GM18868 (cell line): ENCODE results near the gene NPDC1.

Experiments used
- ATAC-seq: cut with Tn5 transposase; IDR thresholded peaks from one replicate; pipeline ENCODE4 v1.9.1; 2021; ENCODE audit warnings: mild to moderate bottlenecking, moderate library complexity; ENCODE audit not compliant: unreplicated experiment

Gene NPDC1

GRCh38 chr9:137028263-137029057 lies 17.5 kb downstream of the NPDC1 start:
- ATAC-seq, result no peak

DNA sequence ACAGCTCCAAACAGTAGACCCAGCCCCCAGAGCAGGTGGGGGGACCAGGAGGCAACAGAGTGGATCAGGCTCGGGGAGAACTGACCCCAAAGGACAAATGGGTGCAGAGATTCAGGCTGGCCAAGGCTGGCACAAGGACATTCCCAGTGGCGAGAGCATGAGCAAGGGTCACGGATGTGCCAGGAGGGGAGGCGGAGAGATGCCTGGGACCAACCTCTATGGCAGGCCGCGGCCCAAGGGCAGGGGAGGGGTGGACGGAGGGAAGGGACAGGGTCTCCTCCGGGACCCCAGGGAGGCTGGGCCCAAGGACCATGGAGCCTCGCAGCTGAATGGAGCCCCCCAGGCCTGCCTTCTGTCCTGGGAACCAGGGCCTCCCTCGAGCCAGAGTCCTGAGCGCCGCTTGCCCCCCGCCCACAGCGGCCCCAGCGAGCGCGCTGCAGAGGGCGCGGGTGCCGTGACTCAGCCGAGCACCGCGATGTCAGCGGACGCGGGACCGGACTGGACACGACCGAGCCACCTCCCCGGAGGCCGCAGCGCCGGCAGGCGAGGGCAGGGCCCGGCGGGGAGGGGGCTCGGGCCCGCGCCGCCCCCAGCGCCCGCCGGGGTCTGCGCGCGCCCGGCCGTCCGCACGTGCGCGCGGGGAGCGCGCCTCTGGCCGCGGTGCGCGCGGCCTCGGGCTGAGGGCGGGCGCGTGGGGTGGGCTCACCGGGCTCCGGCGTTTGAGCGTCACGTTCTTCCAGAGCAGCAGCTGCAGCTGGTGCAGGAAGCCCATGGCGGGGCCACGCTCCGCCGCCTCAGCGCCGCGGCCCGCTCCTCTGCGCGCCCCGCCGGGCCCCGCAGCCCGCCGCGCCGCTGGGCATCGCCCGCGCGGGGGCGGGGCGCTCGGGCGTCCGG lies 18.4 kb downstream of the NPDC1 start, which contains the start of gene ABCA2:
ABCA2 (minus strand) TSS at position 869 of the 894 bp plus-strand sequence; CDS start at position 772, 97 bp downstream.
- no peak for ATAC-seq

- no peak for ATAC-seq
Observed at GRCh38 chr9:137026828-137027227, 19.1 kb downstream of the NPDC1 start.

DNA sequence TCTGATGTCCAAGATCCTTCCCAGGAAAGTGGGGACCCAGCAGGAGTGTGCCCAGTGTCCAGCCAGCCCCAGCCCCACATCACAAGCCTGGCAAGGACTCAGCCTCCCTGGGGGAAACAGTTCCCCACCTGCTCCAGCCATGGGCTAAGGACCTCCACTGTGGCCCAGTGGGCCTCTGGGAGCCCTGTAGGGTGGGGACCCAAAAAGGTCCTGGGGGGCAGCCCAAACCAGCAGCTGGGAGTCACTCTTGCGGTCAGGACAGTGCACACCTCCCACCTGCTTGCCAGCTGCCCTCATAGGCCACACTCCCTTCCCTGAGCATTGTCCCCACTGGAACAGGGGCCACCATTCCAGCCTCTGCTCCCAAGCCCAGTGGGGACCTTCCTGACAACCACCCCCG lies 19.6 kb downstream of the NPDC1 start:
- ATAC-seq, result no peak

- ATAC-seq, result no peak
Observed at GRCh38 chr9:137025517-137025966, 20.4 kb downstream of the NPDC1 start.

GRCh38 chr9:137023583-137023991 lies 22.4 kb downstream of the NPDC1 start:
- ATAC-seq, result no peak

GRCh38 chr9:137023157-137023556 lies 22.8 kb downstream of the NPDC1 start:
- no peak for ATAC-seq

GRCh38 chr9:137022662-137023008 lies 23.3 kb downstream of the NPDC1 start:
- no peak for ATAC-seq

GRCh38 chr9:137021979-137022661 lies 23.9 kb downstream of the NPDC1 start:
- no peak for ATAC-seq

DNA sequence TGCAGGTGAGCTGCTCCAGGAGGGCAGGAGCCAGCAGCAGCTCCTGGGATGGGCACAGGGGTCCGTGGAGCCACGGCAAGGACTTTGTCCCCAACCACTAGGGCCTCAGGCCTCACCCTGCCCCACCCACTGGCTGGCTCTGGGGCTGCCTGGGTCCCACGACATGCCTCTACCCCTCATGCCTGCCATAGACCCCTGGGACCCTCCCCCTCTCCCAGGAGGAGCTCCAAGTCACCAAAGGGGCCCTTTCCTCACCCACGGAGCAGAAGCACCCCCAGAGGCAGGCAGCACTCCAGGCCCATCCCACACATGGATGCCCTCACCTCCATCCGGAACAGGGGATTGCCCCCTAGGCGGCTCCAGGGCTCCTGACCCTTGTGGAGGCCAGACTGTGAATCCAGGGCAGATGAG lies 24.4 kb downstream of the NPDC1 start:
- no peak for ATAC-seq

DNA sequence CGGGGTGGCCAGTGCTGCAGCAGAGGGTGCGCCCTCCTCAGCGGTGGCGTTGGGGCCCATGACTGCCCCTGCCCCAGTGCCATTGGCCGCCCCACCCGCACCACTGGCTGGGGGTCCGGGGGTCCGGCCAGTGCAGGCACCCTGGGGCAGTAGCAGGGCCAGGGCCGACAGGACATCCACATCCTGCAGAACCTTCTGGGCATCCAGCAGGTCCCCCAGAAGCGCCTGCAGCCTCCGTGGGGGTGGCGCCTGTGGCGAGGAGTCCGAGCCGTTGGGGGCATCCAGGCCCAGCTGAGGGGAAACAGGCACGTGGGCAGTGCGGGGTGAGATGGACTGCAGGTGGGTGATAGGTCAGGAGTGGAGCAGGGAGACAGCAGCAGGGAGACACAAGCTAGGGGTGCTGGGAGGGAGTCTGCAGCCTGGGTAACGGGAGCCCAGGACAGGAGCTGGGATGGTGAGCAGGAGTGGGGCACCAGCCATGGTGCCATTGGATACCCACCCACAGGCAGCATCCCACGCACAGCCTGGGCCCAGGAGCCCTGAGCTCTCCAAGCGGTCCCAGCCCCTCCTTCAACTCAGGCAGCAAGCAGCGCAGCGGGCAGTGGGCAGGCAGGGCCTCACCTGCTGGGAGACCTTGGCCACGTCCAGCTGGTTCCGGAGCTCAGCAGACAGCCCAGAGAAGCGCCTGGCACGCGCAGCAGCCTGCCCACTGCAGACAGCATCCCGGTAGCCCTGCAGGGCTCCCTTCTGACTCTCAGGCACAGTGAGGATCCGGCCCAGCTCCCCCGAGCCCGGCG lies 25.0 kb downstream of the NPDC1 start:
- ATAC-seq, result no peak

GRCh38 chr9:137019891-137020683 lies 25.9 kb downstream of the NPDC1 start:
- no peak for ATAC-seq

DNA sequence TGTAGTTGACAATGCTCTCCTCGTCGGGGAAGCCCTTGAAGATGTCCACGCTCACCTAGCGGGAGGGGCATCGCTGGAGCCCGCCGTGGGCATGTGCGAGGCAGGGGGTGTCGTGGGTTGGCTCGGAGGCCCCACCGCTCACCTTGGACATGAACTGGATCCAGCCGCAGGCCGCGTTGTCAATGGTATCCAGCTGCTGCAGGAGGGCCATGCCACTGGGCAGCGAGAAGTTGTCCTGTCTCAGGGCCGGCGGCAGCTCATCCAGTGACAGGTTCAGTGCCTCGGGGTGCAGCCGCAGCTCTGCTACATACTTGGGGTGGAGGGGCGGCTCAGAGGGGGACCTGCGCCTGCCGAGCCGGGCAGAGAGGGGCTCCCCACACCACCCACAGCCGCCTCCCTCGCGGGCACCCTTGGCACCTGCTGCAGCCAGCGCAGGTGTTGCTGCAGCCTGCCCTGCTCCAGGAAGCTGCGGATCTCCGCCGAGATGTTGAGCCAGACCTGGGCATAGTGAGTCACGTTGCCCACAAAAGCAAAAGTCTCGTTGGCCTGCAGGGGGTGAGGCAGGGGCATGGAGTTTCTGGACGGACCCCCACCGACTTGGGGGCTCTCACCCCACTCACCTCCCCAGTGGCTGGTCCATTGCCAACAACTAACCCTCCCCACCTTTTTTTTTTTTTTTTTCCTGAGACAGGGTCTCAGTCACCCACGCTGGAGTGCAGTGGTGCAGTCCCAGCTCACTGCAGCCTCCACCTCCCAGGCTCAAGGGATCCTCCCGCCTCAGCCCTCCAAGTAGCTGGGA lies 27.0 kb downstream of the NPDC1 start:
- ATAC-seq, result no peak

DNA sequence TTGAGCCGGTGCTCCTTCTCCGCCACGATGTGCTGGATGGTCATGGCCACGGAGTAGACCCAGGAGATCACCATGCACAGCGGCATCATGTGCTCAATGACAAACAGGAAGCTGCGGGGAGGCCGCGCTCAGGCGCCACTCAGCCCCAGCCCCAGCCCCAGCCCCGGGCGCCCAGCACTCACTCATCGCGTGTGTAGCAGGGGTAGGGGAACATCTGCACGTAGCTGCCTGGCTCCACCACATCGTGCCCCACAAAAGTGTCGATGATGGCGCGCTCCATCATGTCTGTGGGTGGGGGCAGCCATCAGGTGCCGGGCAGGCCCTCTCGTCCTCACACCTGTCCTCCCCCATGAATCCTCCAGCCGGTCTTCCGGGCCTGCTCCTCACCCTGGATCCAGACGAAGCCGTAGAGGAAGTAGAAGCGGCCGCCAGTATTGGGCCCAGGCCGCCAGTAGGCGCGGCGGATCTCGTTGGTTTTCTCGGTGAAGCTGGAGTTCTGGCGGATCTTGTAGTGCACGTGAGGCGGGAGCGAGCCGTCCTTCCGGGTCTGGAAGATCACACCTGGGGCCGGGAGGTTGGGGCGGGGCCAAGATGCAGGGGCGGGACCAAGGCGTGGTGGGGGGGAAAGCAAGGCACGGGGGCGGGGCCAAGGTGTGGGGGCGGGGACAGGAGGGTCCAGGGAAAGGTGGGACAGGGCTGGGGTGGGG lies 28.0 kb downstream of the NPDC1 start:
- no peak for ATAC-seq

DNA sequence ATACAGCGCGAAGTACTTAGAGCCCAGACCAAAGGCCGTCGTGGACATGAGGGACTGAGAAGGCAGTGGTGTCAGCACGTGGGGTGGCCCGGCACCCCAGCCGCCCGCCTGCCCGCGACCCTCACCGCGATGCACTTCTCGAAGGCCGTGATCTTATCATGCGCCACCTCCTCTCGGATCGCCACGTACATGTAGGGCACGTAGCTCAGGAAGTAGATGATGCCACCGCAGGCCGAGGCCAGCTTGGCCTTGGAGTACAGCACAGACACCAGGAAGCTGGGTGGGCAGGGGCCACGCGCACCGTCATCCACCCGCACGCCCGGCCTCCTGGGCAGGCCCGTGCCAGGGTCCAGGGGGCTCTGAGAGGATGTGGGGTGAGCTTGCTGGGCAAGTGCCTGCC lies 28.9 kb downstream of the NPDC1 start:
- no peak for ATAC-seq

DNA sequence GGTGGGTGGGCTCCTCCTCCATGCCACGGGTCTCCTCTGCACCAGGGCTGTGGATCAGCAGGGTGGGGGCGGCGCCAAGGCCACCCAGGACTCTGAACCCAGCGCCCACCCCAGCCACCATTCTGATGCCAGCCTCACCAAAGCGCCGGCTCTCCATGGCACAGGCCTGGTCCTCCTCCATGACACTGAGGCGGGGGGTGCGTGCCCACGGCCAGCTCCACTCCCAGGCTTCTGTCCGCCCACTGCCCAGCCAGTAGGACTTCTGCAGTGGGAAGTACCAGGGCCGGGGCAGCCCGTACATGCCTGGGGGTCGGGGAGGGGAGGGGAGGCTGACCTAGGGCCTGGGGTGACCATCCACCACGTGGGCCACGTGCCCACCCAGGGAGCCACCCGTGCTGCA lies 29.5 kb downstream of the NPDC1 start:
- ATAC-seq, result no peak

- ATAC-seq, result no peak
Observed at GRCh38 chr9:137015976-137016375, 30.0 kb downstream of the NPDC1 start.

DNA sequence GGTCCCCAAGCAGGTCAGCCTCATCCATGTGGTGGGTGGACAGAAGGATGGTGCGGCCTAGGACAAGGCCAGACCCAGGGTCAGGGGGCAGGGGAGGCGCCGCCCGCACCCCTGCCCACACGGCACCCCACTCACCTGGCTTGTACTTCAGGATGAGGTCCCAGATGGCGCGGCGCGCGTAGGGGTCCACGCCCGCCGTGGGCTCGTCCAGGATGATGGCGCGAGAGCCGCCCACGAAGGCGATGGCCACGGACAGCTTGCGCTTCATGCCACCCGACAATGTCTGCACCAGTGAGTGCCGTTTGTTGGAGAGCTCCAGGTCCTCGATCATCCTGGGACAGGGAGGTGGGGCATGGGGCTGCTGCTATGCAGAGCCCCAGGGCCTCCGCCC lies 30.4 kb downstream of the NPDC1 start:
- ATAC-seq, result no peak
